ENCODE measurements around the gene PIN1.

The PIN1 gene

DNA sequence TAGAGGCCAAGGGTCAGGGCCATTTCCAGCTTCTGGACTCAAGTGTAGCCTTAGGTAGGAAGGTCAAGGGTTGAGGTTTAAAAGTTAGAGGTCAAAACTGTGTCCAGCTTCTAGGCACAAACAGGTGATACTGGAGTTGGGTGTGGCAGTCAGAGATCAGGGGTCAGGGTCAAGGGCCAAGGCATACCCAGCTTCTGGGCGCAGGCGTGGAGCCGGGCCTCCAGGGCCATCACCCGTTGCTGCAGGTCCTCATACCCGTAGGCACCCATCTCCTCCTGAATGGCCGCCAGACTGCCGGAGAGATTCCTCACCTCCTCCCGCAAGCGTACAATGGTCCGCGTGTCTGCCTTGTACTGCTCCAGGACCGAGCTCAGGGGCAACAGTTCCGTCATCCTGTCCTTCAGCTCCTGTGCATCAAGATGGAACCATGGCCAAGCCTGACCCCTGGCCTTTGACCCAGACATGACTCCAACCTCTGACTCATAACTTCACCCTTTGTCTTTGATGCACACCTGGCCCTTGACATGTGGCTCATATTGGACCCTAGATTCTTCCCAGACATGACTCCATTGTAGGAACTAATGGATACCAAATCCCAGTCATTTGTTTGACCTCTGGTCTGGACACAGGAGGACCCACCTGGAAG, 22.1 kb downstream of the PIN1 start:
- no peak for DNase-seq

DNA sequence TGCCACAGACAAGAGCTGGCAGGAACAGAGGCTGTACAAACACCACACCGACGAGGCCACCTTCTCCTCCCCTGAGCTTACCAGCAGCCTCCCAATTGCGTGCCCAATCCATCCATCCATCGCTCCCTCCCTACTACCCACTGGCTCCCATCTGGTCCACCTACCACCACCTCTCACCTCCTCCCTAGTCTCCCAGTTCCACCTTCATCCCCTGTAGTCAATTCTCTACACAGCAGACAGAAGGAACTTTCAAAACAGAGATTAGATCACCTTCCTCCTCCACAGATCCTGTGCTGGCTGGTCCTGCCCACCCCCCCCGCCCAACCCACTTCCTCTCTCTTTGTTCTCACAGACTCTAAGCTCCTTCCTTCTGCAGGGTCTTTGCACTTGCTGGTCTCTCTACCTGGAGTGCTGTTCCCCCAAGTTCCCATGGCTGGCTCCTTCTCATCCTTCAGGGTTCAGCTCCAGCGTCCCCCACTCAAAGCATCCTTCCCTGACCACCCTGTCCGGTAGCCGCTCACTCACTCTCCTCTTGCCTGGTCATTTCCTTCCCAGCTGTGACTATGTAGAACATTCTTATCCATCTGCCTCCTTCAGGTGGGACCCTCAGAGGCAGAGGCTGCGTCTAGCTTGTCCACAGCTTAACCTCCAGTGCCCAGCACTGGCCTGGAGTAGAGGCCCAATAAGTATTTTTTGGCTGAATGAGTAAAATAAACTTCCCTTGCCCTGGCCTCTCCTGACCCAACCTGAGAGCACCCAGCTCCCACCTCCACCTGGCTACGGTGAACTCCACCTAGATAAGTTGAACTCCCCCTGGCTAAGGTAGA, 23.0 kb downstream of the PIN1 start:
- no peak for DNase-seq

DNA sequence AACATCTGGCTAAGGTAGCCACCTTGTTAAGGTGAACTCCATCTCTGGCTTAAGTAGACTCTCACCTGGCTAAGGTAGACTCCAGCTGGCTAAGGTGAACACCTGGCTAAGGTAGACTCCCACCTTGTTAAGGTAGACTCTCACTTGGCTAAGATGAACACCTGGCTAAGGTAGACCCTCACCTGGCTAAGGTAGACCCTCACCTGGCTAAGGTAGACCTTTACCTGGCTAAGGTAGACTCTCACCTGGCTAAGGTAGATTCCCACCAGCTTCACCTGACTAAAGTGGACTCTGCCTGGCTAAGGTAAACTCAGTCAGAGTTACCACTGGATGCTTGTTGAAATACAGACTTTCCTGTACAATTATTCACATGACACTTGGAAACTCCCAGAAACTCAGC, 23.6 kb downstream of the PIN1 start:
- DNase-seq: no peak

DNA sequence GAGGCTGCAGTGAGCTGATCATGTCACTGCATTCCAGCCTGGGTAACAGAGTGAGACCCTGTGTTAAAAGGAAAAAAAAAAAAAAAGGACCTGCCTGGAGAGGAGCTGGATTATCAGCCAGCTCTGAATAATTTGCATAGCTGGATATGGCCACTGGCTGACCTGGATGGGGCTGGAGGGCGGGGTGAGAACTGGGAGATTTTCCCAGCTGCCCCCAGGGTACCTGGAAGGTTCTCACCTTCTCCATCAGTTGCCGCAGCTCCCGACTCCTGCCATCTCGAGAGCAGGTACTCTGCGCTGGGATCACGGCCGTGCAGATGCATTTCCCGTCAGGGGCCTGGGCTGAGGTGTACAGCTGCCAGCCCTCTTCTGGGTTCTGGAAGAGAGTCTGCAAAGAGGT, 25.3 kb downstream of the PIN1 start:
- no peak for DNase-seq

DNA sequence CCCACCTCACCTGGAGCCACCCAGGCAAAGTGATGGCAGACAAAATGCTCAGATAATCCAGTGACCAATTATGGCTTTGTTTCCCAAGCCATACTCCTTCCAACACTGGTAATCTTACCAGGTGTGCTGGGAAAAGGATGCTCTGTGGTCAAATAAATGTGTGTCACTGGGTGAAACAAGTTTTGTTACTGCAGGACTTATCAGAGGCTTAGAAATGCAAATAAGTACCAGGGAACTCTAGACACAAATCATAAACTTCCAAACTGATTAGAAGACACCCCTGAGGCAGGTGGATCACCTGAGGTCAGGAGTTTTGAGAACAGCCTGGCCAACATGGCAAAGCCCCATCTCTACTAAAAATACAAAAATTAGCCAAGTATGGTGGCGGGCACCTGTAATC, 26.4 kb downstream of the PIN1 start:
- no peak for DNase-seq

DNA sequence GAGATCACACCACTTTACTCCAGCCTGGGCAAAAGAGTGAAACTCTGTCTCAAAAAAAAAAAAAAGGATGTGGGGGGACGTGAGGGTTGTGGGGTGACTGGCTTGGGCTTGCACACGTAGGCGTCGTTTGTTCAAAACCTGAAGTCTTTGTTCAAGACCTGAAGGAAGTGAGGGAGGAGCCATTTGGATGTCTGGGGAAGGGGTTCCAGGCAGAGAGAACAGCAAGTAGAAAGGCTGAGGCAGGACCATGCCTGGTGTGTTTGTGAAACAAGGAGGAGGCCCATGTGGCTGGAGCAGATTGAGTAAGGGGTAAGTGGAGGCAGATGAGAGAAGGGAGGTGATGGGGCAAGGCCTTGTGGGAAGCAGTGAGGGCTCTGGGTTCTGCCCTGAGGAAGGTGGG, 27.8 kb downstream of the PIN1 start:
- DNase-seq: no peak

DNA sequence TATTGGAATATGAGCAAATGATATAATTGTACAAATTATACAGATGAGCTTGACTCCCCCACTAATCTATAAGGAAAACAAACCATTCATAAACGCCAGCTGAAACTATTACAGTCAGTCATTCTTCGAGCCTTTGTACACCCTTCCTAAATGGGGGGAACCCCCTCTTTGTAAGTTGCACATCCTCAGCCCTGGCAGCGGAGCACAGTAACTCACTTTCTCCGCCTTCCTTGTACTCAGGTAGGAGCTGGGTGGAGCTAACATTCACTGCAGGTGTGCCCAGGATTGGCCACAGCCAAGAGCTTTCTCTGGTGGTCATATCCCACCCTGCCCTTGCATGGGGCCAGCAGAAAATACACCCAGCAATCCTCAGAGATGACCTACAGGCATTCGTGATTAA, 28.6 kb downstream of the PIN1 start:
- no peak for DNase-seq

DNA sequence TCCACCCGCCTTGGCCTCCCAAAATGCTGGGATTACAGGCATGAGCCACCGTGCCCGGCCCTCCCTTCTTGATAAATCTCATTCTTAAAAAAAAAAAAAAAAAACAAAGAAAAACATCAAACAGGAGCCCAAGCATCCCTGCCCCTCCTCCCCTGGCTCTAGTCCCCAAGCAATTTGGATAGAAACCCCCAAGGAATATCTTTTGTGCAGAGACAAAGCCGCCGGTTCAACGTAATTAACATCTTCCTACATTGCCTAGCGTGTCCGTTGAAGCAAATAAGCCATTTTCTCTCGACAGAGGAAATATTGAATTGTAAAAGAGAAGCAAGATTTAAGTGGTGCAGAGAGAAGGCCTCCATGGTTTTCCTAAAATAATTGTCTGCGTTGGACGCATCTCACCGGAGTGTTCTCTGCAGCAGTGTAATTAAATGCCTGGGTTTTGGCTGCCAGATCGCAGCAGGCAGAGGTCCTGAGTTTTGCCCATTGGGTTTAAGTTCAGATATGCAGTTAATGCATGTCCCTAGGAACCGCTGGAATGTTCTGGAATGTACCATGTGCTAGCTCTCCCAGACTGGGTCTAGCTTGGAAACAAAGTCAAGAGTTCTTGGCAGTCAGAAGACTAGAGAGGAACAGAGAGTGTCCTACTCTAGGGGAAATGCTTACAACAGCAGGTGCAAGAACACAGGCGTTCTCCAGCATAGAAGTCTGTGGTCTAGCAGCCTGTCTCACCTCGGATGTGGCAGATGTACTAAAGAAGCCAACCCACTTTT, 30.8 kb downstream of the PIN1 start:
- no peak for DNase-seq

DNA sequence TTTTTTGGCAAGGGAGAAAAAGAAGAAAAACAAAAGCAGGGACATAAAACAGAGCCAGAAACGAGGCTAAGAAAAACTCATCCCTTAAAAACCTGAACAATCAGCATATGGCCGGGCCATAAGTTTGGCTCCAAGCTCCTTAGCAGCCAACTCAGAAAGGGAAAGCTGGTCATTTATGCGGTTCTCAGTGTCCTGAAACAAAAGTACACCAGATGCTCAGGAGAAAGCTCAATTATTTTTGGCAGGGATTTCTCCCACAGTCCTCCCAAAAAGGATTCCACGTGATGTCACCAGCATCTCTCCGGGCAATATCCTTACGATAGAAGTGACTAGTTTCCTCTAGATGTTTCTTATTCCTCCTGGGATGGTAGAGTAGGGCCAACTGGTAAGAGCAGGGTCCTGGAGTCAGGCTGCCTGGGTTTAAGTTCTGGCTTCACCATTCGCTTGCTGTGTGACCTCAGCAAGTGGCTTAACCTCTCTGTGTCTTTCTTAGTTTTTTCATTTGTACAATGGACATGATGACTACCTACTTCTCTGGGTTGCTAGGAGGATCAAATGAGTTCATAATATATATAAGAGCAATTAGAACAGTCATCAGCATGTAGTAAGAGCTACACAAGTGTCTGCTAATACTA, 34.0 kb downstream of the PIN1 start:
- no peak for DNase-seq

DNA sequence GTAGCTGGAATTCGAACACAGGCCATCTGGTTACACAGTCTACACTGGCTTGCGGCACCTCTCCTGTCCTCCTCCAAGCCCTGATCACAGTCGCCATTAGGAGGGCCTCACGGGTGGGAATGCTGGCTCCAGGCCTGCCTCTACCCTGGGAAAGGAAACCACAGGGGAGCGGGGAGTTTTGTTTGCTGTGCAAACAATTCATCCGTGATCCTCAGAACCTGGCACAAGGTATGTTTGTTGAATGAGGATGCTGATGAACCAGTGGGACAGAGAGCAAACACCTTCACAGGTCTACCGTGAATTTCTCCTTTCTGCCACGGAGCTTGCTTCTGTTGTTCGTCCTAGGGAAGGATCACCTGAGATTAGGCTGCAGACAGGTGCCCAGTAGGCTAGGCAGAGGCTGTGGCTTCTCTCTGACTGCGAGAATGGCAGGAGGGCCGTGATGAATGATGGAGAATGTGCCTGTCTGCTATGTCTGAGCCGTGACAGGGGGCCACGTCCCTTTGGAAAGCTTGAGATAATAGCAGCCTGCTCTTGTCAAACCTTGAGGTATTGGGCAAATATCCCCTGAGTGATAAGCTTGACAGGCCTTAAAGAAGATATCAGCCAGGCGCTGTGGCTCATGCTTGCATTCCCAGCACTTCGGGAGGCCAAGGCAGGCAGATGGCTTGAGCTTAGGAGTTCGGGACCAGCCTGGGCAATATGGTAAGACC, 36.7 kb downstream of the PIN1 start:
- no peak for DNase-seq

DNA sequence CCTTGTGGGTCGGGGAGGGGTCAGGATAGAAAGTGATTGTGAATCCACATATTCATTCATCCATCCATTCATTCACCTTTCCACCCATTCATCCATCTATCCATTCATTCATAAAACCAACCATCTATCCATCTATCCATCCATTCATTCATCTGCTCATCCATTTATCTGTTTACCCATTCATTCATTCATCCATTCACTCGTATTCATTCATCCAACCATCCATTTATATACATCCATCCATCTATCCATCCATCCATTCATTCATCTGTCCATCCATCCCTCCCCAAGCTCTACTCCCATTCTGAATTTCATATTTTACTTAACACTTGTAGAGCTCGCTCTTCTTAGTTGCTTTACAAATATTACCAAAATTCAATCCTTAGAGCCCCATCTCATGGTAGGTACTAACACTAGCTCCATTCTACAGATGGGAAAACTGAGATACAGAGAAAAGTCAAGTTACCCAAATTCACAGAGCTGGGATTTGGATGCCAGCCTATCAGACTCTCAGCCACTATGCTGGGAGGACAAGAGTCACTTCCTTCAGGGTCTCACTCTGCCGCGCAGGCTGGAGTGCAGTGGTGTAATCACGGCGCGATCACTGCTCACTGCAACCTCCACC, 37.6 kb downstream of the PIN1 start:
- no peak for DNase-seq

DNA sequence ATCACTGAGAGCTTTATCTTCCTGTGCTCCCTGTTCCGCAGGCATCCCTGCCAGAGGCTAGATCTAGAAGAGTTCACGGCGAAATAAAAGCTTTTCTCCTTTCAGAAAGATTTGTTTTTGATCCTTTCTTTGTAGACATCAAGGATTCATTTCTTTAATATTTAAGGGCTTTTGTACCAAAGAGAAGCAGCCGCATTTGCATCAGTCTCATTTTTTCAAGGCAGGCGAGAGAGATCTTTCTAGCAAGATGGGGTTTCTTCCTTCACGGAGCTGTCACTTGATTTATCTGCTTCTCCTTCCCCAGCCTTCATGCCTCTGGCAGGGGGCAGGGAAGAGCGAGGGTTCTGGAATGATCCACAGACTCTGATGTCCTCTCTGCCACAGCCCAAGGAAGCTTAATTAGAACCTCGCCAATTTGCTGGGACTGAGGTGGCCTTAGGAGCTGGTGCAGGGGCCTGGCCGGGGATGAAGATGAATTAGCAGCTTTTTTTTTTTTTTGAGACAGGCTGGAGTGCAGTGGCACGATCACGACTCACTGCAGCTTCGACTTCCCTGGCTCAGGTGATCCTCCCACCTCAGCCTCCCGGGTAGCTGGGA, 40.0 kb downstream of the PIN1 start:
- DNase-seq: no peak

DNA sequence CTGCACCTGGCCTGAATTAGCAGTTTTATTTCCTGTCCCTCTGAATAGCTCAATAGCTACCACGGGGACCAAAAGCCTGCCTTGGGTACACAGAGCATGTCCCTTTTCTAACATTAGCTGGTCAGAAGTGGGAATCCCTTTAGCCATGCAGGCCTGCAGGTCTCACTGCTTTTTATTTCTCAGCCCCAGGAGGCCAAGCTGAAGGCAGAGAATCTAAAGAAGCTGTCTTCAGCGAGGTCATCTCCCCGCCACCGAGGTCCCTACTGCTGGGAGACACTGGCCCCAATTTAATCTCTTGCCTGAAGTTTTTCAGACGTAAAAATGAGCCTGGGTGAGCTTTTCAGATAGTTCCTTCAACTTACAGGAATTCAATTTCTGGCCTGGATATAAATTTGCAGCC, 40.7 kb downstream of the PIN1 start:
- DNase-seq: no peak

DNA sequence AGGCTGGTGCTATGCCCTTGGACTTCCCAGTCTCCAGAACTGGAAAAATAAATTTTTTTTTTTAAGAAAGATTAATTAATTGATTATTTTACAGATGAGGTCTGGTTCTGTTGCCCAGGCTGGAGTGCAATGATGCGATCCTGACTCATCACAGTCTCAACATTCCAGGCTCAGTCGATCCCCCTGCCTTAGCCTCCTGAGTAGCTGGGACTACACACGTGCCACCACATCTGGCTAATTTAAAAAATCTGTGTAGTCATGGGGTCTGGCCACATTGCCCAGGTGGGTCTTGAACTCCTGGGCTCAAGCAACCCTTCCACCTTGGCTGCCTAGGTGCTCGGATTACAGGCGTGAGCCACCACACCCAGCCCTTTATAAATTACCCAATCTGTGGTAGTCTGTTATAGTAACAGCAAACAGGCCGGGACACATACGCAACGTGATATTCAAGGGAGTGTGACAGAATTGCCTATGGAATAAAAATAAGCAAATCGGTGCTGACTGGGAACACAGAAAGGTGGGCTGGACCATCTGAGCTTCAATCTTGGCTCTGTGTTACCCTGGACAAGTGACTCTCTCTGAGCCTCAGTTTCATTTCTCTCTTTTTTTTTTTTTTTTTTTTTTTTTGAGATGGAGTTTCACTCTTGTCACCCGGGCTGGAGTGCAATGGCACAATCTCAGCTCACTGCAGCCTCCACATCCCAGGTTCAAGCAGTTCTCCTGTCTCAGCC, 42.8 kb downstream of the PIN1 start:
- DNase-seq: no peak

DNA sequence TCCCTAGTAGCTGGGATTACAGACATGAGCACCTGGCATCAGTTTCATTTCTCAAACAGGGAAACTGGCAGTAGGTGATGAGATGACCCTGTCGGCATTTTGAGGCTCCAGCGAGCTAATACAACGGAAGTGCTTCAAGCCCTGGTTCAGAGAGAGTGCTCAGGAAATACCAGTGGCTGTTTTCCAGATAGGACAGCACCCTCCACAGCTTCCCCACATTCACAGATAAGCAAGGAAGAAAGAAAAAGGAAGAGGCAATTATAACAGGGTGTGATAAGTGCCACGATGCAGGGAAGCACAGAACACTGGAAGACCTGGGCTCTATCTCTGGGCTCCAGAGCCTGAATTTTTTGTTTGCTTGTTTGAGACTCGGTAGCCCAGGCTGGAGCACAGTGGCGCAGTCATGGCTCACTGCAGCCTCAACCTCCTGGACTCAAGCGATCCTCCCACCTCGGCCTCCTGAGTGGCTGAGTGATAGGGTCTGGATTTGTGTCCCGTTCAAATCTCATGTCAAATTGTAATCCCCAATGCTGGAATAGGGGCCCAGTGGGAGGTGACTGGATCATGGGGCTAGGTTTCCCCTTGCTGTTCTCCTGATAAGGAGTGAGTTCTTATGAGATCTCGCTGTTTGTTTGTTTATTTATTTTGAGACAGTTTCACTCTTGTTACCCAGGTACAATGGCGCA, 43.5 kb downstream of the PIN1 start:
- DNase-seq: no peak

DNA sequence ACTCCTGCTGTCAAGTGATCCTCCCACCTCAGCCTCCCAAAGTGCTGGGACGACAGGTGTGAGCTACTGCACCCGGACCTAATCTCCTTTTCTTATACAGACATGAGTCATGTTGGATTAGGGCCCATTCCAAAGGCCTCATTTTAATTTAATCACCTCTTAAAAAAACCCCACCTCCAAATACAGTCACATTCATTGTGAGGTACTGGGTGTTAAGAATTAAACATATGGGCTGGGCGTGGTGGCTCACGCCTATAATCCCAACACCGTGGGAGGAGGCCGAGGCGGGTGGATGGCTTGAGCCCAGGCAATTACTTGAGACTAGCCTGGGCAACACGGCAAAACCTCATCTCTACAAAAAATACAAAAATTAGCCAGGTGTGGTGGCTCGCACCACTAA, 46.6 kb downstream of the PIN1 start:
- no peak for DNase-seq

DNA sequence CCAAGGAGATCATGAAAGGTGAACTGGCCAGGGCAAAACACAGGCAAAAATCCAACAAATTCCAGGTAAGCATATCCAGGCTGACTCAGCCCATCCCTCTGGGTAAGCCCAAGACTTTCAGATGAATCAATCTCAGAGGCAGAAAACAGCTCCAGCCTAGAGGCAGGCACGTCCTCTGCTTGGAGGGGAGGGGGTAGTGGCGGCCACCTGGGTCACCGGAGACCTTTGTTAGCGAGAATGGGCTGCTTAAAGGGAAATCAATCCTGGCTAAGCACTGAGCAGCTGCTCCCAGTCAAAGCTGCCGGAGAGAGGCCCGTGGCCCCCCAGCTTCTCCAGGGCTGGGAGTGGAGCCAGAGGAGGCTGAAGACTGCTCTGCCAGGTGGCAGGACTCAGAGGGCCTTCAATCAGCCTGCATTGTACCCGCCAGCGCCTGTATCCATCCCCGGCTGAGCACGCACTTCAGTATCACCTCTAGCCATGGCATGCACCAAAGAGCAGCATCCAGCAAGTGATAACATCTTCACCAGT, 48.2 kb downstream of the PIN1 start:
- DNase-seq: no peak

DNA sequence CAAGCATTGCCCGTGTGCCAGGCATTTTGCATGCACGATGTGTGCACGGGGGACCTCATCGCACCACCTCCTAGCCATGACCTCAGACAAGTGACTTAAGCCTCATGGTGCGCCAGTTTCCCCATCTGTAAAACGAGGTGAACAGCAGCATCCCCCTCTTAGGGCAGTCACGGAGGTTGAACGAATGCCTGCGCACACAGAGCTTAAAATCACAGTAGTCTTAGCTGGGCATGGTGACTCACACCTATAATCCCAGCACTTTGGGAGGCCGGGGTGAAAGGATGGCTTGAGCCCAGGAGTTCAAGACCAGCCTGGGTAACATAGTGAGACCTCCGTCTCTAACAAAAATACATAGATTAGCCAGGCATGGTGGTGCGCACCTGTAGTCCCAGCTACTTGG, 48.6 kb downstream of the PIN1 start:
- no peak for DNase-seq

DNA sequence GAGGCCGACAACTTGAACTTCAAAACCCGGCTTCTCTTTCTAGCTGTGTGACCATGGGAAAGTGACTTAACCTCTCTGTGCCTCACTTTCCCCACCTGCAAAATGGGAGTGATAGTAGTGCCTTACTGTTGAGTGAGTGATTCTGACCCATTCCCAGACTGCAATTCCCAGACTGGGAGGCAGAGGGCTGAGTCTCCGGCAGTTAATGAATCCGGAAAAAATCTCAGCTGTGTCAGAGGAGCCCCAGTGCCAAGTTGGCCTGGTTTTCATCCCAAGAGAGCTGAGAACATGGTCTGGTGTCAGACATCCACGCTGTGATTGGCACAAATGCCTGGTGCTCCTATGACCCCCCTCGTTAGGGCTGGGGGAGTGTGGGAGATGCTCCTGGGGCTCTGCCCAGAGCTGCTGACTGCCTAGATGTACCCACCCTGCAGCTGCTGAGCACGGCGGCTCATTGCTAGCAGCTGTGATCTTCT, 50.0 kb downstream of the PIN1 start:
- DNase-seq: no peak

Measured in activated gamma-delta T cell (primary cell).